ENCODE data around the gene SETD1A. TPM values are rescaled to one million over a fixed set of nuclear protein-coding genes. Genes with fewer than 3 reads are reported as not detected.

SETD1A gene
- total and polyA plus RNA-seq, 9 of the 15 experiments (the other 6 are each of a cell fraction or from before 2014, with no cell fraction given), result 0.08 to 36.0 (median 4.2) TPM

DNA sequence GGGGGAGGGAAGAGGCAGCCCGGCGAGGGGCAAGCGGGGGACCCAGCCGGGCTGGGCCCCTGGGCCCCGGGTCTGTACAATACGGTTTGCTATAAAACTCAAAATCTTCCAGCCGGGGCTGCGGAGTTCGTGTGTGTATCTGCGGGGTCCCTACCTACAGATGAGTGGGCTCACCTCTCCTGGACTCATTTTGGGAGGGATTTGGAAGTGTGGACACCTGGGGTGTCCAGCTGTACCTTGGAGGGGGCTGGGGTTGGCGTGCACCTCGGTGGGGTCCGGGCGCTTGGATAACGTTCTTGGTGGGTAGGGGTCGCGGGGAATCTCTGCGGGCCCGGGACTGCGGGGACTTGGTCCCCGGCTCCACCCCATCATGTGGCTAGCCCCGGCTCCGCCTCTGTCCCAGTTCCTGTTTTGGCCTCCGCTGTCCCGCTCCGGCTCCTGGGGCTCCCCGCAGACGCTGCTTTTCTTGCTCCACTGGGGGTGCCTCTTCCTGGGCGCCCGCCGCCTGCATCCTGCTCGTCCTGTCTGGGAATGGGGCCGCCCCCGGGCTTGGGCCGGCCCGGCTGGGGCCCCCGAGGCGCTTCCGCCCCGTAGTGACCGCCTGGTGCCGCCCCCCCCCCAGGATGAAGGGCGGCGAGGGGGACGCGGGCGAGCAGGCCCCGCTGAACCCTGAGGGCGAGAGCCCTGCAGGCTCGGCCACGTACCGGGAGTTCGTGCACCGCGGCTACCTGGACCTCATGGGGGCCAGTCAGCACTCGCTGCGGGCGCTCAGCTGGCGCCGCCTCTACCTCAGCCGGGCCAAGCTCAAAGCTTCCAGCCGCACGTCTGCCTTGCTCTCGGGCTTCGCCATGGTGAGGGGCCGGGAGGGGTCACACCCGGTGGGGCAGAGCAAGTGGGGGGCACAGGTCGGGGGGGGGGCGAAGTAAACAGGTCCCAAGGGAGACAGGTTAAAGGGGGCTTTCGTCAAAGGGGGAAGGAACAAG is 8.6 kb upstream of the SETD1A start, which contains the start of gene ORAI3 (continued):
- TF ChIP-seq, protein P1, sequence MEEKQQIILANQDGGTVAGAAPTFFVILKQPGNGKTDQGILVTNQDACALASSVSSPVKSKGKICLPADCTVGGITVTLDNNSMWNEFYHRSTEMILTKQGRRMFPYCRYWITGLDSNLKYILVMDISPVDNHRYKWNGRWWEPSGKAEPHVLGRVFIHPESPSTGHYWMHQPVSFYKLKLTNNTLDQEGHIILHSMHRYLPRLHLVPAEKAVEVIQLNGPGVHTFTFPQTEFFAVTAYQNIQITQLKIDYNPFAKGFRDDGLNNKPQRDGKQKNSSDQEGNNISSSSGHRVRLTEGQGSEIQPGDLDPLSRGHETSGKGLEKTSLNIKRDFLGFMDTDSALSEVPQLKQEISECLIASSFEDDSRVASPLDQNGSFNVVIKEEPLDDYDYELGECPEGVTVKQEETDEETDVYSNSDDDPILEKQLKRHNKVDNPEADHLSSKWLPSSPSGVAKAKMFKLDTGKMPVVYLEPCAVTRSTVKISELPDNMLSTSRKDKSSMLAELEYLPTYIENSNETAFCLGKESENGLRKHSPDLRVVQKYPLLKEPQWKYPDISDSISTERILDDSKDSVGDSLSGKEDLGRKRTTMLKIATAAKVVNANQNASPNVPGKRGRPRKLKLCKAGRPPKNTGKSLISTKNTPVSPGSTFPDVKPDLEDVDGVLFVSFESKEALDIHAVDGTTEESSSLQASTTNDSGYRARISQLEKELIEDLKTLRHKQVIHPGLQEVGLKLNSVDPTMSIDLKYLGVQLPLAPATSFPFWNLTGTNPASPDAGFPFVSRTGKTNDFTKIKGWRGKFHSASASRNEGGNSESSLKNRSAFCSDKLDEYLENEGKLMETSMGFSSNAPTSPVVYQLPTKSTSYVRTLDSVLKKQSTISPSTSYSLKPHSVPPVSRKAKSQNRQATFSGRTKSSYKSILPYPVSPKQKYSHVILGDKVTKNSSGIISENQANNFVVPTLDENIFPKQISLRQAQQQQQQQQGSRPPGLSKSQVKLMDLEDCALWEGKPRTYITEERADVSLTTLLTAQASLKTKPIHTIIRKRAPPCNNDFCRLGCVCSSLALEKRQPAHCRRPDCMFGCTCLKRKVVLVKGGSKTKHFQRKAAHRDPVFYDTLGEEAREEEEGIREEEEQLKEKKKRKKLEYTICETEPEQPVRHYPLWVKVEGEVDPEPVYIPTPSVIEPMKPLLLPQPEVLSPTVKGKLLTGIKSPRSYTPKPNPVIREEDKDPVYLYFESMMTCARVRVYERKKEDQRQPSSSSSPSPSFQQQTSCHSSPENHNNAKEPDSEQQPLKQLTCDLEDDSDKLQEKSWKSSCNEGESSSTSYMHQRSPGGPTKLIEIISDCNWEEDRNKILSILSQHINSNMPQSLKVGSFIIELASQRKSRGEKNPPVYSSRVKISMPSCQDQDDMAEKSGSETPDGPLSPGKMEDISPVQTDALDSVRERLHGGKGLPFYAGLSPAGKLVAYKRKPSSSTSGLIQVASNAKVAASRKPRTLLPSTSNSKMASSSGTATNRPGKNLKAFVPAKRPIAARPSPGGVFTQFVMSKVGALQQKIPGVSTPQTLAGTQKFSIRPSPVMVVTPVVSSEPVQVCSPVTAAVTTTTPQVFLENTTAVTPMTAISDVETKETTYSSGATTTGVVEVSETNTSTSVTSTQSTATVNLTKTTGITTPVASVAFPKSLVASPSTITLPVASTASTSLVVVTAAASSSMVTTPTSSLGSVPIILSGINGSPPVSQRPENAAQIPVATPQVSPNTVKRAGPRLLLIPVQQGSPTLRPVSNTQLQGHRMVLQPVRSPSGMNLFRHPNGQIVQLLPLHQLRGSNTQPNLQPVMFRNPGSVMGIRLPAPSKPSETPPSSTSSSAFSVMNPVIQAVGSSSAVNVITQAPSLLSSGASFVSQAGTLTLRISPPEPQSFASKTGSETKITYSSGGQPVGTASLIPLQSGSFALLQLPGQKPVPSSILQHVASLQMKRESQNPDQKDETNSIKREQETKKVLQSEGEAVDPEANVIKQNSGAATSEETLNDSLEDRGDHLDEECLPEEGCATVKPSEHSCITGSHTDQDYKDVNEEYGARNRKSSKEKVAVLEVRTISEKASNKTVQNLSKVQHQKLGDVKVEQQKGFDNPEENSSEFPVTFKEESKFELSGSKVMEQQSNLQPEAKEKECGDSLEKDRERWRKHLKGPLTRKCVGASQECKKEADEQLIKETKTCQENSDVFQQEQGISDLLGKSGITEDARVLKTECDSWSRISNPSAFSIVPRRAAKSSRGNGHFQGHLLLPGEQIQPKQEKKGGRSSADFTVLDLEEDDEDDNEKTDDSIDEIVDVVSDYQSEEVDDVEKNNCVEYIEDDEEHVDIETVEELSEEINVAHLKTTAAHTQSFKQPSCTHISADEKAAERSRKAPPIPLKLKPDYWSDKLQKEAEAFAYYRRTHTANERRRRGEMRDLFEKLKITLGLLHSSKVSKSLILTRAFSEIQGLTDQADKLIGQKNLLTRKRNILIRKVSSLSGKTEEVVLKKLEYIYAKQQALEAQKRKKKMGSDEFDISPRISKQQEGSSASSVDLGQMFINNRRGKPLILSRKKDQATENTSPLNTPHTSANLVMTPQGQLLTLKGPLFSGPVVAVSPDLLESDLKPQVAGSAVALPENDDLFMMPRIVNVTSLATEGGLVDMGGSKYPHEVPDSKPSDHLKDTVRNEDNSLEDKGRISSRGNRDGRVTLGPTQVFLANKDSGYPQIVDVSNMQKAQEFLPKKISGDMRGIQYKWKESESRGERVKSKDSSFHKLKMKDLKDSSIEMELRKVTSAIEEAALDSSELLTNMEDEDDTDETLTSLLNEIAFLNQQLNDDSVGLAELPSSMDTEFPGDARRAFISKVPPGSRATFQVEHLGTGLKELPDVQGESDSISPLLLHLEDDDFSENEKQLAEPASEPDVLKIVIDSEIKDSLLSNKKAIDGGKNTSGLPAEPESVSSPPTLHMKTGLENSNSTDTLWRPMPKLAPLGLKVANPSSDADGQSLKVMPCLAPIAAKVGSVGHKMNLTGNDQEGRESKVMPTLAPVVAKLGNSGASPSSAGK (IDR thresholded peaks at IDR 0.05), result no peak
- TF ChIP-seq LCOR (CRISPR knock-in tag; IDR thresholded peaks at IDR 0.05) (no peak), CHD1 (IDR thresholded peaks at IDR 0.05; ENCODE audit: low read length) (peak; percentile 15), ZNF239 (CRISPR knock-in tag; IDR thresholded peaks at IDR 0.05) (no peak), GTF2E2 (tag; IDR thresholded peaks at IDR 0.05) (peak; percentile 89)
- TF ChIP-seq, protein P2, sequence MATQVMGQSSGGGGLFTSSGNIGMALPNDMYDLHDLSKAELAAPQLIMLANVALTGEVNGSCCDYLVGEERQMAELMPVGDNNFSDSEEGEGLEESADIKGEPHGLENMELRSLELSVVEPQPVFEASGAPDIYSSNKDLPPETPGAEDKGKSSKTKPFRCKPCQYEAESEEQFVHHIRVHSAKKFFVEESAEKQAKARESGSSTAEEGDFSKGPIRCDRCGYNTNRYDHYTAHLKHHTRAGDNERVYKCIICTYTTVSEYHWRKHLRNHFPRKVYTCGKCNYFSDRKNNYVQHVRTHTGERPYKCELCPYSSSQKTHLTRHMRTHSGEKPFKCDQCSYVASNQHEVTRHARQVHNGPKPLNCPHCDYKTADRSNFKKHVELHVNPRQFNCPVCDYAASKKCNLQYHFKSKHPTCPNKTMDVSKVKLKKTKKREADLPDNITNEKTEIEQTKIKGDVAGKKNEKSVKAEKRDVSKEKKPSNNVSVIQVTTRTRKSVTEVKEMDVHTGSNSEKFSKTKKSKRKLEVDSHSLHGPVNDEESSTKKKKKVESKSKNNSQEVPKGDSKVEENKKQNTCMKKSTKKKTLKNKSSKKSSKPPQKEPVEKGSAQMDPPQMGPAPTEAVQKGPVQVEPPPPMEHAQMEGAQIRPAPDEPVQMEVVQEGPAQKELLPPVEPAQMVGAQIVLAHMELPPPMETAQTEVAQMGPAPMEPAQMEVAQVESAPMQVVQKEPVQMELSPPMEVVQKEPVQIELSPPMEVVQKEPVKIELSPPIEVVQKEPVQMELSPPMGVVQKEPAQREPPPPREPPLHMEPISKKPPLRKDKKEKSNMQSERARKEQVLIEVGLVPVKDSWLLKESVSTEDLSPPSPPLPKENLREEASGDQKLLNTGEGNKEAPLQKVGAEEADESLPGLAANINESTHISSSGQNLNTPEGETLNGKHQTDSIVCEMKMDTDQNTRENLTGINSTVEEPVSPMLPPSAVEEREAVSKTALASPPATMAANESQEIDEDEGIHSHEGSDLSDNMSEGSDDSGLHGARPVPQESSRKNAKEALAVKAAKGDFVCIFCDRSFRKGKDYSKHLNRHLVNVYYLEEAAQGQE (IDR thresholded peaks at IDR 0.05; ENCODE audit: borderline replicate concordance), result 0 out of 2 replicates have a peak, but pooled peaks have one; percentile 10
- TF ChIP-seq, protein P2 (CRISPR knock-in tag; IDR thresholded peaks at IDR 0.05; ENCODE audit: low read depth), result no peak
